ENCODE data around the gene LY6G6F. TPM values are rescaled to one million over a fixed set of nuclear protein-coding genes. Genes with fewer than 3 reads are reported as not detected.
A peak's percentile ranks its signal among the peaks of the same experiment; 100 is the strongest.

Gene LY6G6F
- total and polyA plus RNA-seq, 2 of the 13 experiments (the other 11 are each of a cell fraction or from before 2014, with no cell fraction given): not detected

- TF ChIP-seq HMGXB4 (CRISPR knock-in tag; IDR thresholded peaks at IDR 0.05; ENCODE audit: borderline replicate concordance in 1 of 2, low read depth in 1 of 2) (peak; percentile 63 to 92; a peak in 3 of 4 replicates), HNRNPH1 (optimal IDR thresholded peaks at IDR 0.05; ENCODE audit: low read depth, low read length) (peak; percentile 16), ATF4 (CRISPR knock-in tag; IDR thresholded peaks at IDR 0.05) (no peak), POLR2G (IDR thresholded peaks at IDR 0.05; ENCODE audit: low read depth, low read length) (peak; percentile 97), CBX5 (CRISPR knock-in tag; IDR thresholded peaks at IDR 0.05; ENCODE audit: borderline replicate concordance) (no peak; the same call in 1 of the 2 replicates), HOMEZ (CRISPR knock-in tag; IDR thresholded peaks at IDR 0.05; ENCODE audit: low read depth) (no peak; the same call in 1 of the 2 replicates), ZKSCAN8 (CRISPR knock-in tag; IDR thresholded peaks at IDR 0.05; ENCODE audit: borderline replicate concordance) (no peak; the same call in 1 of the 2 replicates), ZNF891 (CRISPR knock-in tag; IDR thresholded peaks at IDR 0.05) (peak; percentile 85), ZNF460 (CRISPR knock-in tag; IDR thresholded peaks at IDR 0.05; ENCODE audit: borderline replicate concordance) (peak; percentile 7; the same call in 1 of the 2 replicates), EEA1 (CRISPR knock-in tag; IDR thresholded peaks at IDR 0.05; ENCODE audit: borderline replicate concordance) (no peak; the same call in 1 of the 2 replicates), ZNF607 (CRISPR knock-in tag; IDR thresholded peaks at IDR 0.05; ENCODE audit: borderline replicate concordance) (peak; percentile 82; the same call in 1 of the 2 replicates), HHEX (CRISPR knock-in tag; IDR thresholded peaks at IDR 0.05) (no peak), ZNF431 (CRISPR knock-in tag; IDR thresholded peaks at IDR 0.05; ENCODE audit: borderline replicate concordance, low read depth) (no peak; the same call in 1 of the 2 replicates), ZNF577 (CRISPR knock-in tag; IDR thresholded peaks at IDR 0.05; ENCODE audit: borderline replicate concordance, low read depth) (no peak), NONO (IDR thresholded peaks at IDR 0.05) (no peak), NONO (CRISPR knock-in tag; conservative IDR thresholded peaks at IDR 0.05) (peak; percentile 89), MZF1 (CRISPR knock-in tag; IDR thresholded peaks at IDR 0.05; ENCODE audit: borderline replicate concordance) (no peak), GZF1 (CRISPR knock-in tag; IDR thresholded peaks at IDR 0.05) (peak; percentile 42; the same call in 1 of the 2 replicates), BRCA1 (CRISPR knock-in tag; IDR thresholded peaks at IDR 0.05) (peak; percentile 86), CBX1 (IDR thresholded peaks at IDR 0.05; ENCODE audit: low read depth) (peak; percentile 23), ZNF276 (CRISPR knock-in tag; IDR thresholded peaks at IDR 0.05; ENCODE audit: low read depth) (no peak), ZMYM4 (CRISPR knock-in tag; IDR thresholded peaks at IDR 0.05) (no peak), CCDC6 (CRISPR knock-in tag; IDR thresholded peaks at IDR 0.05) (peak; percentile 97)
These were observed 46.0 kb upstream of the LY6G6F start, which contains the start of gene C6orf47 (continued) for GRCh38 chr6:31660381-31661261.
